Epithelial cell of proximal tubule (primary cell): ENCODE results near the gene MICA. TPM values are rescaled to one million over a fixed set of nuclear protein-coding genes. Genes with fewer than 3 reads are reported as not detected.
A peak's percentile ranks its signal among the peaks of the same experiment; 100 is the strongest.
"Not testable (repeated sequence)": the region's sequence is repeated elsewhere in the genome, so short reads cannot be mapped to it uniquely, and the experiment has no call there.

ENCODE experiments used
- DNase-seq: peaks from one replicate; pipeline ENCODE4 v3.0.0-alpha.2; 2011; ENCODE audit warnings: low read depth
- H3K4me3 ChIP-seq: 2 replicates; pipeline ENCODE4 v1.5.1; 2011; ENCODE audit warnings: low read depth, mild to moderate bottlenecking, low read length
- CTCF ChIP-seq: conservative IDR thresholded peaks from 2 replicates; pipeline ENCODE4 v1.5.1; 2012; ENCODE audit warnings: low read depth, mild to moderate bottlenecking, low read length
- total RNA-seq: library from RNA; depleted of rRNA; stranded (reverse); fragments of >200 nt; gene quantifications from 2 replicates; pipeline ENCODE4 v1.2.3, GENCODE V29; 2015

Gene MICA
- total RNA-seq, 1 donor from 2014 or later, result 25.7 TPM

GRCh38 chr6:31450751-31451150 is 47.4 kb downstream of the MICA start:
- DNase-seq, result no peak
- no peak overlapping the region for H3K4me3 ChIP-seq
- TF ChIP-seq CTCF, result no peak

DNA sequence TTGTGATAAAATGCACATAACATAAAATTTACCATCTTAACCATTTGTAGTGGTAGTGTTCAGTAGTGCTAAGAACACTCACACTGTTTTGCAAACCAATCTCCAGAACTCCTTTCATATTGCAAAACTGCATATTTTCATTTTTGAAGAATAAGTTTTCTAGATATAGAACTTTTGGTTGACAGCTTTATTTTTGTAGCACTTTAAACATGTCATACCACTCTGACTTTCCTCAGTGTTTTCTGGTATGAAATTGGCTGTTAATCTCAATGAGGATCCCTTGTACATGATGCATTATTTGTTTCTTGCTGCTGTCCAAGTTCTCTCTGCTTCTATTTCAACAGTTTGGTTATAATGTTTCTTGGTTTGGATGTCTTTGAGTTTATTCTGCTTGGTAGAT is 49.5 kb downstream of the MICA start:
- no peak for TF ChIP-seq CTCF
- no peak for DNase-seq
- no peak overlapping the region for H3K4me3 ChIP-seq

DNA sequence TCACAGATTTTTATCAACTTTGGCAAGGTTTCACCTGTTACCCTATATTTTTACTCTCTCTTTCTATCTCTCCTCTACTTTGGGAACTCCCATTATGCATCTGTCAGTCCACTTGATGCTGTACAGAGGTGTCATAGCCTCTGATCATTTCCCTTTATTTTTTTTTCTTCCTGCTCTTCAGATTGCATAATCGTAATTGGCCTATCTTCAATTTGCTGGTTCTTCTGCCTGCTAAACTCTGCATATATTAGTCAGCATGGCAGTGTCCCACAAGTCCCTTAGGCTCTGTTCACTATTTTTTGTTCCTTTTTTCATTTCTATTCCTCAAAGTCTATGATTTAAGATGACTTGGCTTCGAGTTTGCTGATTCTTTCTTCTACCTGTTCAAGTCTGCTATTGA is 49.9 kb downstream of the MICA start:
- TF ChIP-seq CTCF, result no peak
- no peak for DNase-seq
- H3K4me3 ChIP-seq, result no peak overlapping the region

GRCh38 chr6:31459864-31460263 is 56.5 kb downstream of the MICA start:
- not testable (repeated sequence) for H3K4me3 ChIP-seq, DNase-seq

DNA sequence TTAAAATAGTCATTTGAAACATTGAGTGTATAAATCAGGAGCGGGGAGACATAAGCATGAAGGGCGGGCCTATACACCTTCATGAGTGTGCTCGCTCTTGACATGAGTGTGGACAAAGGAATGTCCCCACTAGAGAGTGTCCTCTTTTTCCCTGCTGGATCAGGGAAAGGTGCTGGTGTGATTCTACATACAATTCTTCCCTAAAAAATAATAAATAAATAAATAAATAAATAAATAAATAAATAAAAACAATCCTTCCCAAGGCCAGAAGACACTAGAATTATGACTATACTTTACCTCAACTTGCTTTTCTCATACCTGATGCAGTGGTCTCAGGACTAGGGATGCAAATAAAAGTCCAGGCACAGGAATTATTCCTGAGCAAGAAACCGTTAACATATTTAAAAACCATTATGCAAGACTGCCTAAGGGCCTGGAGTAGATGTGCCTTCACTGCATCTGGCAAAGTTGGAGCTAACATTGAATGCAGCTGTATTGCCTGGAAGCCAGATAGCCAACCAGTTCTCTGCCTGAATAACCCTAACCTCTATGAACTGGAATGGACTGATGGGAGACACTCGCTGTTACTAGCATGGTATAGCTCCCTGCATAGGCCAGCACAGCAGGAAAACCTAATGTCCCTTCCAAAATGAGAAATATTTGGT is 57.1 kb downstream of the MICA start:
- no peak overlapping the region for H3K4me3 ChIP-seq
- TF ChIP-seq CTCF, result no peak
- DNase-seq, result no peak

DNA sequence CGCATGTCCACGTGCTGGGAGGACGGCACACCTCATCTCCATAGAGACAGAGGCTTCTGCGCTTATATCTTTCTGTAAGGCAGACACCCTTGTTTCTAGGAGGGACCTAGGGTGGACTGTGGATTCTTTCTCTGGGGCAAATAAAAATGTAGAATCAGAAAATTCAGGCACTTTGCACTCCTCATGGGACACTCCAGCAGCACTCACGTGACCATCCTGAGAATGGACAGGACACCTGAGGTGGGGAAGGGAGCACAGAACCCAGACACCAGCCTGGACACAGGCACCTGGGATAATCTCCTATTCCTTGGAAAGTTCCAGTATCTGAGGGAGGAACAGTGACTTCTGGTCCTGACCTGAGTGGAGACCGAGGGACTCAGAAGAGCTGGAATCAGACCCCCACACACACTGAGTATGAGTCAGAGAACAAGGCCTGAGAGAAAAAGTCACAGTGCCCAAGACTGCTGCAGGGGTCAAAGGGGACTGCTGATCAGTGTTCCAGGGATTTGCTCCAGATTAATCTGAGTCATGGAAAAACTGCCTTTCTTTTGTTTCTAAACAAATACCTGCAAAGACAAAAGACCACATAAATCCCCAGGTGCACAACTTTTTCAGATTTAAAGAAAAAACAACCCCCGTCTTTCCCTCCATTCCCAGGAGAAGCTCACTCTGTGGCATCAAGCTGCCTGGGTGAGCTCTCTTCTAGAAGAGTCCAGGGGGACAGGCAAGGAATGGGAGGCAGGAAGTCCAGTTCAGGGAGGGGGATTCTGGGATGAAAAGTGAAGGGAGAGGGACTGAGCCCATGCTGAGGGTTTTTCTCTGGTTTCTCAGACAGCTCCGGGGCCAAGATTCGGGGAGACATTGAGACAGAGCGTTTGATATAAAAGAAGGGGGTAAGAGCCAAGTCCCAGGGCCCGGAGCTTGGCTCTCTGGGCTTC is 58.9 kb downstream of the MICA start:
- no peak for TF ChIP-seq CTCF
- peak overlapping the region; percentile 64 for H3K4me3 ChIP-seq
- DNase-seq, result peak; percentile 41

DNA sequence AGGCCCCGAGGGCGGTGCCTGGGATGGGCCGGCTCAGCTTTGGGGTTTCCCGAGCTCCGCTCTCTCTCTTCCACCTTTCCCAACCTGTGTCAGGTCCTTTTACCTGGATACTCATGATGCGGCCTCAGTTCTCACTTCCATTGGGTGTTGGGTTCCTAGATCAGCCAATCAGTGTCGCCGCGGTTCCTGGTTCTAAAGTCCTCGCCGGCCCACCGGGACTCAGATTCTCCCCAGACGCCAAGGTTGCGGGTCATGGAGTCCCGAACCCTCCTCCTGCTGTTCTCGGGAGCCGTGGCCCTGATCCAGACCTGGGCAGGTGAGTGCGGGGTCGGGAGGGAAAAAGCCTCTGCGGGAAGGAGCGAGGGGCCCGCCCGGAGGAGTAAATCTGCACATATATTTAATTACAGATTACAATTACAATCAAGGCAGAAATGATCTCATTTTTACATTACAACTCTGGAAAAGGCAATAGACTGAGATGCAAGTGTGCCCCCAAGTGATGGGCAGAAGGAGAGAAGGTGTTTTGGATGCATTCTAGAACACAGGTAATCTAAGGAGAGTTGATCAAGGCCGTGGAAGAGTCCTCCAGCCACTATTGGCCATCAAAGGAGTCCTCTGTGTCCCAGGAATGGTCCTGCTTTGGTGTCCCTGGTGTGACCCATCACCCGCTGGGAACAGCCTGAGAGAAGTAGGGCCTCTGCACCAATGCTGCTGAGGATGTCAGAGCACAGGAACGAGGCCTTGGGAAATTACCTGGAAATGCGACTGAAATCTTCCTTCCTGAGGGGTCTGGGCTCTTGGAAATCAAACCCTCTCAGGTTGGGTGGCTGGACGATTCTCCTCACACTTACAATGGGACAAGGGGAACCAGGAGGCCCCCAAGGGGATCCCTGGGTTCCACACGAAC is 59.8 kb downstream of the MICA start:
- no peak for TF ChIP-seq CTCF
- peak; percentile 79 for DNase-seq
- H3K4me3 ChIP-seq, result peak overlapping the region; percentile 64
